WI38 (cell line): Measurements from ENCODE around the gene GLCCI1.

Experiments
- H3K4me3 ChIP-seq: 2 replicates; pipeline ENCODE4 v1.5.1; 2011; ENCODE audit warnings: low read depth, mild to moderate bottlenecking, control low read depth, low read length
- CTCF ChIP-seq: IDR thresholded peaks from 2 replicates; pipeline ENCODE4 v1.5.1; 2012; ENCODE audit warnings: low read depth, mild to moderate bottlenecking, control low read depth, low read length

The GLCCI1 gene

GRCh38 chr7:7944619-7945282 is 23.8 kb upstream of the GLCCI1 start:
- no peak for TF ChIP-seq CTCF
- H3K4me3 ChIP-seq, result no peak overlapping the region

GRCh38 chr7:7946486-7946885 is 22.1 kb upstream of the GLCCI1 start:
- no peak for TF ChIP-seq CTCF

GRCh38 chr7:7948232-7948631 is 20.4 kb upstream of the GLCCI1 start:
- no peak for TF ChIP-seq CTCF
- H3K4me3 ChIP-seq, result no peak overlapping the region

More at GRCh38 chr7:7946486-7946885, 22.1 kb upstream of the GLCCI1 start:
- no peak overlapping the region for H3K4me3 ChIP-seq

- no peak overlapping the region for H3K4me3 ChIP-seq
- TF ChIP-seq CTCF, result no peak
These were observed 14.8 kb upstream of the GLCCI1 start for GRCh38 chr7:7953806-7954205.

- H3K4me3 ChIP-seq, result no peak overlapping the region
- no peak for TF ChIP-seq CTCF
These were observed 12.0 kb upstream of the GLCCI1 start for GRCh38 chr7:7956531-7957128.

- no peak overlapping the region for H3K4me3 ChIP-seq
- TF ChIP-seq CTCF, result no peak
These were observed 11.1 kb upstream of the GLCCI1 start for GRCh38 chr7:7957513-7957912.

GRCh38 chr7:7959979-7960670 is 8.5 kb upstream of the GLCCI1 start:
- TF ChIP-seq CTCF, result no peak
- no peak overlapping the region for H3K4me3 ChIP-seq
